HG03139 (cell line): ENCODE data around the gene TMEM272.

Experiments used
- ATAC-seq: cut with Tn5 transposase; IDR thresholded peaks from one replicate; pipeline ENCODE4 v1.9.1; 2021; ENCODE audit not compliant: unreplicated experiment

TMEM272 gene, protein sequence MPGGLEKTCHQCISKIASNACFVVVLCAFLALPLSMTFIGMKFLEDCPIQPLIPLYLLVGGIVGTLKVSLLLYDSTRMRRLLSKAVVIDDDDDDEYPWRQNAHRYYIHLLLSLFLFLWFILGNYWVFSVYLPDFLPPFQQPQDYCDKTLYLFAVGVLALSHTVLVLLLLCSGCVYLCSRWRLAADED

GRCh38 chr13:51844862-51845573, at the start of gene TMEM272:
Gene TMEM272, minus strand, starts transcription at chr13:51845177. Its CDS starts 6,647 bp downstream, at chr13:51838530.
- ATAC-seq, result no peak

- no peak for ATAC-seq
Measured at GRCh38 chr13:51894239-51894638, 49.3 kb upstream of the TMEM272 start.

GRCh38 chr13:51892657-51893056, 47.7 kb upstream of the TMEM272 start:
- ATAC-seq, result no peak

- ATAC-seq, result no peak
Measured at GRCh38 chr13:51887468-51887867, 42.5 kb upstream of the TMEM272 start.

DNA sequence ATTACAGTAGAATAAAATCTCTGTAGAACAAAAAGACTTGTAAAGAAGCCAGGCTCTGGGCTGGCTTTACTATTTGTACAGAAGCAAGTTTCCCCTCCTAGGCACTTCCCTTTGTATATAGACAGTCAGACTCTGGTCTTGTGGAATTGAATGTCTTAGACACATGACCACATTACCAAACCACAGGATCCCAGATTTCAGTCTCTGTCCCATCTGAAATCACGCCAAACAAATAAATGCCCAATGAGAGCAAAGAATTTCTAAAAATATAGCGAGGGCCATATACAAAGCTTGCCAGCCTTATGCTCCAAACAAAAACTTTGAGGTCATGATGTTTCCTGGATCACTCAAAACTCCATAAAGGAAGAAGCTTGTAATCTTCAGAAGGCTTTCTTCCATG, 40.7 kb upstream of the TMEM272 start:
- ATAC-seq, result no peak

GRCh38 chr13:51883226-51883600, 38.2 kb upstream of the TMEM272 start:
- no peak for ATAC-seq

- no peak for ATAC-seq
Measured at GRCh38 chr13:51882570-51883225, 37.7 kb upstream of the TMEM272 start.

- ATAC-seq, result no peak
Measured at GRCh38 chr13:51881296-51881695, 36.3 kb upstream of the TMEM272 start.

- ATAC-seq, result no peak
Measured at GRCh38 chr13:51879133-51879532, 34.2 kb upstream of the TMEM272 start.

DNA sequence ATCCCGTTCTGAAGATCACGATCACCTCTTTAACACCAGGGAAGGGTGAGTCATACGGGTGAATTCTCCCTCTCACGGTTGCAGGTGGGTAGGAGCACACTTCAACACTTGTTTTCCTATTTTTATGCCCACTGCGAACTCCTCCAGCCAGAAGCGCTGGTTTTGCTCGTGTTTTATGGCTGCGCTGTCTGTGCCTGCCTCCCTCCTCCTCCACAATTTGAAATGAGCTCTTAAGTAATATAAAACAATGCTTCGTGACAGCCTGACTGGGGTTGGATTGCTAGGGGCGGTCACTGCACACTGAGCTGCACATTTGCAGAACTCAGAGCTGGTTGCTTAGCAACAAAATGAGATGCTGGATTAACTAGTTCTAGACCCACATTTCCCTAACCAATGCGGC, 29.7 kb upstream of the TMEM272 start:
- ATAC-seq, result no peak

- ATAC-seq, result no peak
Measured at GRCh38 chr13:51873837-51874236, 28.9 kb upstream of the TMEM272 start.

GRCh38 chr13:51873117-51873798, 28.3 kb upstream of the TMEM272 start:
- ATAC-seq, result no peak

GRCh38 chr13:51870616-51871015, 25.6 kb upstream of the TMEM272 start:
- ATAC-seq, result no peak

GRCh38 chr13:51869916-51870315, 24.9 kb upstream of the TMEM272 start:
- no peak for ATAC-seq

GRCh38 chr13:51867062-51867461, 22.1 kb upstream of the TMEM272 start:
- no peak for ATAC-seq

- ATAC-seq, result no peak
Measured at GRCh38 chr13:51865838-51866237, 20.9 kb upstream of the TMEM272 start.

DNA sequence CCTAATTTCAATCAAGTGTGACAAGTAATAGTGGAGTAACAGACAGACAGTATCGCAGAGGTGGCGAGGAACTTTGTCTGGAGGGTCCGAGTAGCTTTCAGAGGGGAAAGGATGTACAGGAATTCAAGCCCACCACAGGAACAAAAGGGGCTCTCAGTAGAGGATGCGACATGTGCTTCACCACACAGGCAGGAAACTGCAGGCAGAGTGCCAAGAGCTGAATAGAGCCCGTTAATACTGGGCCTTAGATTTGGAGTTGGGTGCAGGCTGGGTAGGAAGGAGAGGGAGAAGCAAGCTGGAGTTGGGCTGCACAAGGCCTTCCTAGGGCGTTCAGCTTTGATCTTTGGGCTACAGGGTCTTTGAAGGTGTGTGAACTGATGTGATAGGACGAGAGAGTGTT, 18.0 kb upstream of the TMEM272 start:
- ATAC-seq, result no peak

GRCh38 chr13:51861723-51862300, 16.8 kb upstream of the TMEM272 start, which contains the start of gene CCDC70:
Gene CCDC70, plus strand, starts transcription at chr13:51861969. Its CDS starts 3,443 bp downstream, at chr13:51865412.
- ATAC-seq, result no peak

DNA sequence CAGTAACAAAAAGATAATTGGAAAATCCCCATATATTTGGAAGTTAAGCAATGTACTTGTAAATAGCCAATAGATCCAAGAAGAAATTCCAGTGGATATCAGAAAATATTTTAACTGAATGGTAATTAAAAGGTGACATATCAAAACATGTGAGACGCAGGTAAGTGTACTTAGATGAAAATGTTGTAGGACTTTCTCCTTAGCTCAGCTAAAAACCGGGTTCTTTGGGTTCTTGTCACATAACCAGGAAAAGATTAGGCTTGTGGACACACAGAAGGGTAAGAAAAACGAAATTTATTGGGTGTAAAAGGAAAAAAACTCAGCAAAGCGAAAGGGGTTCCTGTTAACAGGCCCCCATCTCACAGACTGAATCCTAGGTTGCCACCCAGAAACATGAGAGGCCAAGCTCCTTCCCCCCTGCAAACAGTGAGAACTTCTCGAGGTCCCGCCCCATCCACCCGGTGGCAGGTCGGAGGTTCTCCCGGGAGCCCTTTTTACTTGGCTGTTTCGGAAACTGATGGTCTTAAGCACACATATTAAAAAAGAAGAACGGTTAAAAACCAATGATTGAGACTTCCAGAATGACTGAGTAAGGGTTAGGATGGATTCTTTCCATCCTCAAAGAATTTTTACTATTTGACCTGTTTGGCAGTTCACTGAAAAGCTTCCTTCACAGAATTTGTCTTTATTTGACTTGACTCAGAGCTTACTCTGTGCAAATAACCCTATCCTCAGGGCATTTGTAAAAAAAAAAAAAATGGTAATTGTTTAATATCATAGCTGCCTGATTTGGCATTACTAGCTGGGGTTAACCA, 13.7 kb upstream of the TMEM272 start:
- no peak for ATAC-seq

DNA sequence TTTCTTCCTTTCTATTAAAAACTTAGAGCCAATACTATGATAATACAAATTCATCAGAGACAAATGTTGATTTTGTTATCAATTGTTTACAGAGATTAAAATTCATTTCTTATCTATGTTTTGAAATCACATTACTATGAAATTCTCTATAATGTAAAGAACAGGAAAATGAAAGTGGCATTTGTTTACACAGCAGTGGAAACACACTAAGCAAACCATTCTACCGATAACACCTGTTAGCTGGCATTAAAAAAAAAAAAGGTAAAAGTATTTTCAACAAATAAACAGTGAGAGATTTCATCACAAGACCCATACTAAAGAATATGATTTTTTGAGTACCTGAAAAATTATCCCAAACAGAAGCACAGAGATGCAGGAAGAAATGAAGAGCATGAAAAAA, 12.0 kb upstream of the TMEM272 start:
- no peak for ATAC-seq
